H9 (cell line): ENCODE data around the gene AKAP7. TPM values are rescaled to one million over a fixed set of nuclear protein-coding genes. Genes with fewer than 3 reads are reported as not detected.

Source experiments
- DNase-seq: peaks from one replicate; pipeline ENCODE4 v3.0.0-alpha.2; 2017
- H2AFZ ChIP-seq: one replicate; pipeline ENCODE4 v1.6.1; 2013; ENCODE audit warnings: mild to moderate bottlenecking, low read length, control low read depth, moderate library complexity
- H2AK5ac ChIP-seq: 2 replicates; pipeline ENCODE4 v1.6.1; 2013; ENCODE audit warnings: low read length, control low read depth, mixed read lengths; ENCODE audit not compliant: insufficient read length
- H2BK120ac ChIP-seq: one replicate; pipeline ENCODE4 v1.6.1; 2013; ENCODE audit warnings: low read depth, mild to moderate bottlenecking, low read length, control low read depth, inconsistent platforms; ENCODE audit not compliant: poor library complexity, severe bottlenecking
- H2BK12ac ChIP-seq: 2 replicates; pipeline ENCODE4 v1.6.1; 2013; ENCODE audit warnings: low read length, control low read depth, mixed read lengths, low read depth; ENCODE audit not compliant: insufficient read length
- H2BK15ac ChIP-seq: 2 replicates; pipeline ENCODE4 v1.6.1; 2013; ENCODE audit warnings: low read depth, low read length, control low read depth
- H2BK20ac ChIP-seq: one replicate; pipeline ENCODE4 v1.6.1; 2013; ENCODE audit warnings: low read depth, mild to moderate bottlenecking, low read length, control low read depth, inconsistent platforms; ENCODE audit not compliant: poor library complexity, severe bottlenecking
- H2BK5ac ChIP-seq: 2 replicates; pipeline ENCODE4 v1.6.1; 2013; ENCODE audit warnings: low read length, control low read depth, mixed read lengths; ENCODE audit not compliant: insufficient read length
- H3K14ac ChIP-seq: 2 replicates; pipeline ENCODE4 v1.6.1; 2013; ENCODE audit warnings: low read length, control low read depth; ENCODE audit not compliant: insufficient read depth
- H3K18ac ChIP-seq: 2 replicates; pipeline ENCODE4 v1.6.1; 2013; ENCODE audit warnings: low read depth, mild to moderate bottlenecking, mixed read lengths, low read length, control low read depth; ENCODE audit not compliant: insufficient read length
- H3K23ac ChIP-seq: 2 replicates; pipeline ENCODE4 v1.6.1; 2013; ENCODE audit warnings: low read length, control low read depth, mixed read lengths, low read depth; ENCODE audit not compliant: insufficient read length
- H3K23me2 ChIP-seq: 2 replicates; pipeline ENCODE4 v1.6.1; 2013; ENCODE audit warnings: low read depth, mild to moderate bottlenecking, mixed read lengths, low read length, control low read depth; ENCODE audit not compliant: insufficient read length, poor library complexity, severe bottlenecking
- H3K27ac ChIP-seq: 2 replicates; pipeline ENCODE4 v1.5.1; 2013; ENCODE audit warnings: low read length, control low read depth, mixed read lengths, low read depth; ENCODE audit not compliant: insufficient read length
- H3K27me3 ChIP-seq: 2 replicates; pipeline ENCODE4 v1.6.1; 2013; ENCODE audit warnings: low read length, control low read depth, inconsistent platforms; ENCODE audit not compliant: insufficient read depth
- H3K4ac ChIP-seq: 2 replicates; pipeline ENCODE4 v1.6.1; 2013; ENCODE audit warnings: low read depth, mild to moderate bottlenecking, control low read depth, inconsistent platforms, low read length, moderate library complexity
- H3K4me1 ChIP-seq: 2 replicates; pipeline ENCODE4 v1.6.1; 2013; ENCODE audit warnings: low read length, control low read depth, inconsistent platforms; ENCODE audit not compliant: insufficient read depth
- H3K4me2 ChIP-seq: 2 replicates; pipeline ENCODE4 v1.6.1; 2013; ENCODE audit warnings: low read length, control low read depth, mixed read lengths; ENCODE audit not compliant: insufficient read length, insufficient read depth
- H3K56ac ChIP-seq: 2 replicates; pipeline ENCODE4 v1.6.1; 2013; ENCODE audit warnings: low read depth, mild to moderate bottlenecking, mixed read lengths, low read length, control low read depth; ENCODE audit not compliant: insufficient read length
- H3K79me1 ChIP-seq: 2 replicates; pipeline ENCODE4 v1.6.1; 2013; ENCODE audit warnings: low read depth, mild to moderate bottlenecking, moderate library complexity, low read length, control low read depth, inconsistent platforms; ENCODE audit not compliant: insufficient read depth, poor library complexity, severe bottlenecking
- H3K79me2 ChIP-seq: 2 replicates; pipeline ENCODE4 v1.6.1; 2013; ENCODE audit warnings: low read length, control low read depth, inconsistent platforms; ENCODE audit not compliant: insufficient read depth
- H3K9ac ChIP-seq: 2 replicates; pipeline ENCODE4 v1.6.1; 2013; ENCODE audit warnings: low read length, control low read depth, mixed read lengths; ENCODE audit not compliant: insufficient read length; ENCODE audit errors: extremely low read depth
- H3K9me3 ChIP-seq: one replicate; pipeline ENCODE4 v1.6.1; 2013; ENCODE audit warnings: low read depth, low read length, inconsistent platforms; ENCODE audit not compliant: control insufficient read depth
- H3T11ph ChIP-seq: one replicate; pipeline ENCODE4 v1.6.1; 2013; ENCODE audit warnings: mild to moderate bottlenecking, low read length, control low read depth, inconsistent platforms
- H4K20me1 ChIP-seq: one replicate; pipeline ENCODE4 v1.6.1; 2013; ENCODE audit not compliant: control insufficient read depth, insufficient read length, insufficient read depth
- H4K5ac ChIP-seq: 2 replicates; pipeline ENCODE4 v1.6.1; 2013; ENCODE audit warnings: low read depth, mild to moderate bottlenecking, mixed read lengths, low read length, control low read depth; ENCODE audit not compliant: insufficient read length
- H4K8ac ChIP-seq: replicated peaks from 2 replicates; pipeline ENCODE4 v1.6.1; 2013; ENCODE audit warnings: low read length, control low read depth, mixed read lengths, low read depth; ENCODE audit not compliant: insufficient read length
- H4K91ac ChIP-seq: 2 replicates; pipeline ENCODE4 v1.6.1; 2013; ENCODE audit warnings: low read depth, mild to moderate bottlenecking, moderate library complexity, mixed read lengths, low read length, control low read depth; ENCODE audit not compliant: insufficient read length
- H3K27ac Mint-ChIP-seq, 3 experiments: 2 replicates in 2 of 3; 3 replicates in 1 of 3; pipeline ENCODE4 v1.8.0; 2020 to 2021; ENCODE audit warnings: mixed read lengths in 3 of 3, mild to moderate bottlenecking in 1 of 3, moderate library complexity in 1 of 3
- H3K27me3 Mint-ChIP-seq: 2 replicates; pipeline ENCODE4 v1.8.0; 2021; ENCODE audit warnings: low read depth, mild to moderate bottlenecking, moderate library complexity, mixed read lengths
- H3K36me3 Mint-ChIP-seq, 3 experiments: 2 replicates in 2 of 3; 3 replicates in 1 of 3; pipeline ENCODE4 v1.8.0; 2020 to 2021; ENCODE audit warnings: low read depth in 3 of 3, mixed read lengths in 3 of 3; ENCODE audit not compliant: insufficient read depth in 1 of 3
- H3K4me1 Mint-ChIP-seq, 2 experiments: 2 replicates each; pipeline ENCODE4 v1.8.0; 2020; ENCODE audit warnings: mixed read lengths in 2 of 2
- H3K4me3 Mint-ChIP-seq, 2 experiments: 2 replicates in 1 of 2; 3 replicates in 1 of 2; pipeline ENCODE4 v1.8.0; 2020 to 2021; ENCODE audit warnings: mild to moderate bottlenecking in 2 of 2, mixed read lengths in 2 of 2, moderate library complexity in 1 of 2
- H3K9me3 Mint-ChIP-seq, 2 experiments: 2 replicates in 1 of 2; 3 replicates in 1 of 2; pipeline ENCODE4 v1.8.0; 2020; ENCODE audit warnings: mild to moderate bottlenecking in 2 of 2, mixed read lengths in 2 of 2, moderate library complexity in 1 of 2
- CTCF ChIP-seq: fragments of 200-600 bp; sonication (generic); conservative IDR thresholded peaks from 3 replicates; pipeline ENCODE4 v1.8.0; 2021; ENCODE audit warnings: antibody characterized with exemption, mild to moderate bottlenecking
- WGBS: extraction: QIAGEN DNeasy Blood & Tissue Kit; methylation state at CpG from one replicate; pipeline ENCODE4 v1.1.7; 2013; ENCODE audit warnings: missing lambda C conversion rate, low lambda C conversion rate, mixed read lengths; ENCODE audit not compliant: insufficient read length; ENCODE audit errors: extremely low coverage; 5-methylcytosine and 5-hydroxymethylcytosine counted together
- total RNA-seq: library from RNA; stranded (reverse); gene quantifications from 2 replicates; pipeline ENCODE4 v1.2.1, GENCODE V29; 2021

The AKAP7 gene
- total RNA-seq, 1 experiment from 2014 or later, result 9.8 TPM

GRCh38 chr6:131117878-131118277, 17.4 kb upstream of the AKAP7 start:
- H3K18ac ChIP-seq, result no peak overlapping the region
- H3K27ac ChIP-seq, result no peak overlapping the region
- no peaks in the 10 kb centered on the region for H3K27me3 Mint-ChIP-seq

More at GRCh38 chr6:131117878-131118277, 17.4 kb upstream of the AKAP7 start:
- Histone ChIP-seq H3K23ac (no peak overlapping the region), H2BK12ac (no peak overlapping the region), H4K8ac (no peak overlapping the region), H2AK5ac (no peak overlapping the region), H2BK5ac (no peak overlapping the region), H3K9me3 (no peaks in the 10 kb centered on the region), H4K20me1 (no peaks in the 10 kb centered on the region), H2BK20ac (no peak overlapping the region), H3K23me2 (no peaks in the 10 kb centered on the region), H3K56ac (no peak overlapping the region), H3K79me2 (no peaks in the 10 kb centered on the region), H3K4ac (no peak overlapping the region), H2BK15ac (no peak overlapping the region), H3K14ac (no peak overlapping the region), H3K9ac (no peak overlapping the region), H3K4me1 (no peaks in the 10 kb centered on the region), H3T11ph (no peak overlapping the region), H2BK120ac (no peak overlapping the region), H3K27me3 (no peaks in the 10 kb centered on the region), H4K91ac (no peak overlapping the region), H2AFZ (no peak overlapping the region), H4K5ac (no peak overlapping the region), H3K4me2 (no peak overlapping the region), H3K79me1 (no peaks in the 10 kb centered on the region)
- Mint-ChIP-seq H3K9me3 (peaks cover 6 to 11% of the 10 kb centered on the region in 2 experiments; a peak in 4 of 5 replicates), H3K4me3 (no peak overlapping the region), H3K4me1 (peaks cover 4 to 7% of the 10 kb centered on the region in 2 experiments; a peak in 1 of 4 replicates), H3K27ac (no peak overlapping the region), H3K36me3 (peaks cover 0 to 6% (median 3%) of the 10 kb centered on the region in 3 experiments; a peak in 5 of 7 replicates)
- no peak for TF ChIP-seq CTCF
- no CpG with 5 or more reads among the region's 3 CpGs for WGBS
- no peak for DNase-seq
